Ovary (tissue), 9 donors: ENCODE results near the gene EHD3. TPM values are rescaled to one million over a fixed set of nuclear protein-coding genes. Genes with fewer than 3 reads are reported as not detected.

Experiments
- DNase-seq, 5 donors: peaks; one replicate each; pipeline ENCODE4 v3.0.0-alpha.2; 2019 to 2020
- H3K27ac ChIP-seq, 2 donors: fragments of 200-600 bp; one replicate each; pipeline versions ENCODE4 v1.5.1 to v1.8.0; 2019 to 2022
- H3K27me3 ChIP-seq: fragments of 200-600 bp; one replicate; pipeline ENCODE4 v1.8.0; 2022
- H3K36me3 ChIP-seq: fragments of 200-600 bp; sonication (generic); one replicate; pipeline ENCODE4 v1.5.1; 2019
- H3K4me1 ChIP-seq: one replicate; pipeline ENCODE4 v1.8.1; 2013; ENCODE audit warnings: mild to moderate bottlenecking, moderate library complexity; ENCODE audit not compliant: insufficient read depth
- H3K4me3 ChIP-seq: fragments of 200-600 bp; sonication (generic); one replicate; pipeline ENCODE4 v1.5.1; 2017
- H3K9me3 ChIP-seq, 2 donors: fragments of 200-600 bp in 1 of 2; sonication (generic) in 1 of 2; one replicate each; pipeline versions ENCODE4 v1.5.1 to v1.8.1; 2013 to 2019; ENCODE audit warnings: mild to moderate bottlenecking in 1 of 2, moderate library complexity in 1 of 2
- EP300 ChIP-seq: sonication (generic); formaldehyde crosslinking; IDR thresholded peaks from one replicate; pipeline ENCODE4 v1.6.1; 2017; ENCODE audit warnings: antibody characterized with exemption
- POLR2A ChIP-seq: fragments of 450-650 bp; IDR thresholded peaks from one replicate; pipeline ENCODE4 v1.6.1; 2017; ENCODE audit warnings: antibody characterized with exemption, mild to moderate bottlenecking, moderate library complexity
- WGBS, 3 donors: extraction: QIAGEN DNeasy Blood & Tissue Kit in 1 of 3; methylation state at CpG; one replicate each; pipeline versions ENCODE4 v1.1.5 to v1.1.7; 2013 to 2017; 5-methylcytosine and 5-hydroxymethylcytosine counted together
- intact Hi-C, 4 donors: fragments of 100-400 bp; cut with DNase I; formaldehyde crosslinking; loops; one replicate each; pipeline versions ENCODE4 v1.11.0 to v1.15.1; 2022 to 2023
- polyA plus RNA-seq, 2 donors: library from polyadenylated mRNA; stranded (reverse); fragments of 200-250 nt in 1 of 2; fragments of 350-450 nt in 1 of 2; fragmentation: Illumina TruSeq in 1 of 2; extraction: RNeasy Lipid Tissue Mini Kit (QIAGEN cat#74804) in 1 of 2; gene quantifications; one replicate each; pipeline ENCODE4 v1.2.3, GENCODE V29; 2013 to 2014
- total RNA-seq, 7 donors: library from RNA; depleted of rRNA in 2 of 7; stranded (reverse); fragments of >200 nt in 2 of 7; fragmentation: NEBNext Ultra II Directional in 3 of 7; extraction: Animal tissue kit (Norgen Biotek cat#: 25700) in 3 of 7; gene quantifications; one replicate each; pipeline versions ENCODE4 v1.1.0 to v1.2.4, GENCODE V29; 2016 to 2023
- TF ChIP-seq, protein P1 (sequence below), 3 donors: fragments of 450-650 bp in 2 of 3; fragments of 200-600 bp in 1 of 3; IDR thresholded peaks; one replicate each; pipeline versions ENCODE4 v1.5.1 to v1.8.0; 2016 to 2022; ENCODE audit warnings: antibody characterized with exemption in 3 of 3, mild to moderate bottlenecking in 1 of 3
- donor health status: DM: no; HTN: no; CAD: no; lungs with moderate emphysema.
- donor health status: DM: no; HTN: no; CAD: no.
- donor health status: Bipolar disorder and iron deficiency.
- donor health status: DM: yes; HTN: yes; CAD: no.
- donor health status: DM: no; HTN: no; CAD: no.
- donor health status: DM: yes; HTN: yes; CAD: no.

EHD3 gene
- total and polyA plus RNA-seq, 9 donors, result 2.8 to 10.6 (median 3.5) TPM

DNA sequence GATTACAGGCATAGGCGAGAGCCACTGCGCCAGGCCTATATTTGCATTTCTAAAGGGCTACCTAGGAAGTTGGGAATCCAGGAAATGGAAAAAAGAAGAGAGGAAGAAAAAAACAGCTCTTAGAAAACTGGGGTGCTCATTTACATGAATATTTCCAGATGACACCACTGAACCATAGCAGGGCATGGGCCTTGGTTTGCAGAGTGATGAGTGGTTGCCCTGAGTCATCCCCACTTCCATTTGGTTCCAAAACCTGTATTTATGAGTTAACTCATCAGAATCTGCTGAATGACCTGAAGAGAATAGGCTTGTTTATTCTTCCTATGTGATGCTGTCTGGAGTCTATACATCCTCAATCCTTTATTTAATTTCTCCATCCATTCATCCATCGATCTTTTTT is 36.2 kb downstream of the EHD3 start:
- H3K4me3 ChIP-seq, result no peak overlapping the region
- no peak for DNase-seq
- H3K27me3 ChIP-seq, result no peaks in the 10 kb centered on the region
- H3K27ac ChIP-seq, result no peak overlapping the region
- no peaks in the 10 kb centered on the region for H3K36me3 ChIP-seq
- intact Hi-C loops, result no loop called here
- 94 to 99% (median 98%) methylated on average over 3 of the region's 3 CpGs for WGBS, 3 donors
- TF ChIP-seq, protein P1, sequence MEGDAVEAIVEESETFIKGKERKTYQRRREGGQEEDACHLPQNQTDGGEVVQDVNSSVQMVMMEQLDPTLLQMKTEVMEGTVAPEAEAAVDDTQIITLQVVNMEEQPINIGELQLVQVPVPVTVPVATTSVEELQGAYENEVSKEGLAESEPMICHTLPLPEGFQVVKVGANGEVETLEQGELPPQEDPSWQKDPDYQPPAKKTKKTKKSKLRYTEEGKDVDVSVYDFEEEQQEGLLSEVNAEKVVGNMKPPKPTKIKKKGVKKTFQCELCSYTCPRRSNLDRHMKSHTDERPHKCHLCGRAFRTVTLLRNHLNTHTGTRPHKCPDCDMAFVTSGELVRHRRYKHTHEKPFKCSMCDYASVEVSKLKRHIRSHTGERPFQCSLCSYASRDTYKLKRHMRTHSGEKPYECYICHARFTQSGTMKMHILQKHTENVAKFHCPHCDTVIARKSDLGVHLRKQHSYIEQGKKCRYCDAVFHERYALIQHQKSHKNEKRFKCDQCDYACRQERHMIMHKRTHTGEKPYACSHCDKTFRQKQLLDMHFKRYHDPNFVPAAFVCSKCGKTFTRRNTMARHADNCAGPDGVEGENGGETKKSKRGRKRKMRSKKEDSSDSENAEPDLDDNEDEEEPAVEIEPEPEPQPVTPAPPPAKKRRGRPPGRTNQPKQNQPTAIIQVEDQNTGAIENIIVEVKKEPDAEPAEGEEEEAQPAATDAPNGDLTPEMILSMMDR (IDR thresholded peaks at IDR 0.05), result no peak
- TF ChIP-seq EP300, result no peak
- no peak for TF ChIP-seq POLR2A
- no peaks in the 10 kb centered on the region for H3K4me1 ChIP-seq
- H3K9me3 ChIP-seq, result no peaks in the 10 kb centered on the region

DNA sequence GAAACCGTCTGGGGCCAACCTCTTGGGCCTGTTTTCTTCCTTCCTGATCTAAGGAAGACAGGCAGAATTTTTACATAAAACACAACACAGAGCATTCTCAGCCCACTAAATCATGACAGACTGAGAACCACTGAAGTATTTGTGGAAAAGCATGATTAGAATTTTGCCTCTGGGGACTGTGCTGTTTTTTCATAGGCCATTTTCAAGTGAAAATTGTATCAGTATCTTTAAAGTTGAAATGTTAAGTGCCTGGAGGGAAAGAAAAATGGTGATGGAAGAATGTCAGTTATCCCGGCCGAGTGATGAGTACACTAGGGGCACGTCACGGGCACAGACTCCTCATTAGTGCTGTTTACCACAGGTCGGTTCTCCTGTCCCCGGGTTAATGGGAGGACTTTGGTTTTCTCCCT is 36.9 kb downstream of the EHD3 start:
- Histone ChIP-seq H3K36me3 (no peaks in the 10 kb centered on the region), H3K27me3 (no peaks in the 10 kb centered on the region), H3K4me3 (no peak overlapping the region), H3K9me3 (no peaks in the 10 kb centered on the region), H3K4me1 (no peaks in the 10 kb centered on the region), H3K27ac (no peak overlapping the region)
- intact Hi-C loops, result no loop called here
- TF ChIP-seq POLR2A (no peak), EP300 (no peak)
- TF ChIP-seq, protein P1 (IDR thresholded peaks at IDR 0.05), result no peak
- WGBS, 3 donors, result 51 to 63% (median 54%) methylated on average over 7 of the region's 7 CpGs
- no peak for DNase-seq

DNA sequence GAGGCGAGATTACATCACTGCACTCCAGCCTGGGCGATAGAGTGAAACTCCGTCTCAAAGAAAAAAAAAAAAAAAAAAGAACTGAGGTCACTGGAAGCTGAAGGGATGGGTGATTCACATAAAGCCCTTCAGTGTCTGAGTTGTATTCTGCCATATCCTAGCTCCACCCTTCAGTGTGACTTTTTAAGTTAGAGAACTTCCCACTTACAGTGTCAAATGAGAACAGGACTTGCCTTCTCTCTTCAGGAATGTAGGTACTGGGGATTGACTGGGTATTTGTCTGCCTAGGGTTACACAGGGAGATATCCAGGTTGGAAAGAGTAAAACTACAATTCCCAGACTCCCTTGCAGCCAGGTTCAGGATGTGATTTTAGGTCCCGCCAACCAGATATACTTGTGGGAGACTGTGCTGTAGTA is 37.9 kb downstream of the EHD3 start:
- TF ChIP-seq, protein P1 (IDR thresholded peaks at IDR 0.05), result no peak
- TF ChIP-seq EP300, result no peak
- Histone ChIP-seq H3K4me3 (no peak overlapping the region), H3K4me1 (no peaks in the 10 kb centered on the region), H3K27me3 (no peaks in the 10 kb centered on the region), H3K36me3 (no peaks in the 10 kb centered on the region), H3K27ac (no peak overlapping the region), H3K9me3 (no peaks in the 10 kb centered on the region)
- no peak for DNase-seq
- intact Hi-C loops, result no loop called here
- 80 to 85% (median 83%) methylated on average over 4 of the region's 4 CpGs for WGBS, 3 donors

DNA sequence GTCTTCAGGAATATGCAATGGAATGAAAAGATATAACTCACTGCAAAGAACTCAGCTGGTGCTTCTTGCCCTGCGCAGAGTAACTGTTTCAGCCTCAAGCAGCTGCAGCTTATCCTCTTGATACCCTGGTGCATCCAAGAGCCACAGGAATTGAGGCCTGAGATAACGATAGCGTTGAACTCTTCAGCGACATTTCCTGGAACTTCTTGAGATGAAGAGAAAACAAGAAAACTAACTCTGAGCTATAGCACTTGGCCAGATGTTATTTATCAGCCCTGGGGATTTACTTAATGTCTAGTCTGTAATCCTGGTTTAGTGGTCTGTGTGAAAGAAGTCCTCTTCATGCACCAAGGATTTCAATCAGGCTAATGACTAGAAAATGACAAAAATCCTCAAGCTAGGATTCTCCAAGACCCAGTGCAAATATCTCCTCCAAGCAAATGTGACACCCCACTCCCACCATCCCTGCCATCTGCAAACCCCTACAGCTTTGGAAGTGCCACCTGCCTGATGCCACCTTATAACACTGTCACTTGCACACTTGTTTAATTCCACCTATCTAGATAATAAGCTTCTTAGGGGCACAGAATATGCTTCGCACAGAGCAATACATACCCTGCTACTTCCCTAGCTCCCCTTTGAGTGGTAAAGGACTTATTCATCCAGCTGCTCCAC is 40.6 kb downstream of the EHD3 start:
- H3K27me3 ChIP-seq, result no peaks in the 10 kb centered on the region
- intact Hi-C loops, result no loop called here
- no peaks in the 10 kb centered on the region for H3K36me3 ChIP-seq
- no peaks in the 10 kb centered on the region for H3K4me1 ChIP-seq
- WGBS, 3 donors, result 19 to 24% (median 21%) methylated on average over 5 of the region's 5 CpGs
- TF ChIP-seq, protein P1 (IDR thresholded peaks at IDR 0.05), result no peak
- TF ChIP-seq POLR2A (no peak), EP300 (no peak)
- no peak for DNase-seq
- H3K4me3 ChIP-seq, result no peak overlapping the region
- no peak overlapping the region for H3K27ac ChIP-seq
- H3K9me3 ChIP-seq, result no peaks in the 10 kb centered on the region
